SKM-1 (cell line): Measurements from ENCODE around the gene RDH13.
"Not testable (repeated sequence)": the region's sequence is repeated elsewhere in the genome, so short reads cannot be mapped to it uniquely, and the experiment has no call there.

ENCODE experiments used
- DNase-seq: peaks from one replicate; lab custom pipeline; 2025; ENCODE audit not compliant: unreplicated experiment; lab: John Stamatoyannopoulos, UW

RDH13 gene

GRCh38 chr19:55018633-55019032, 44.3 kb downstream of the RDH13 start:
- no peak for DNase-seq

GRCh38 chr19:55018216-55018615, 44.7 kb downstream of the RDH13 start:
- DNase-seq = no peak

GRCh38 chr19:55016017-55016416, 46.9 kb downstream of the RDH13 start:
- DNase-seq = no peak

- DNase-seq = no peak
Measured at GRCh38 chr19:55015126-55015525, 47.8 kb downstream of the RDH13 start.

GRCh38 chr19:55014714-55015113, 48.2 kb downstream of the RDH13 start:
- DNase-seq = no peak

- DNase-seq = no peak
Measured at GRCh38 chr19:55013596-55013995, 49.4 kb downstream of the RDH13 start.

- no peak for DNase-seq
Measured at GRCh38 chr19:55012306-55012705, 50.6 kb downstream of the RDH13 start.

GRCh38 chr19:55010561-55010960, 52.4 kb downstream of the RDH13 start:
- DNase-seq = not testable (repeated sequence)

GRCh38 chr19:55008781-55009180, 54.2 kb downstream of the RDH13 start:
- DNase-seq = not testable (repeated sequence)

GRCh38 chr19:55008189-55008588, 54.8 kb downstream of the RDH13 start:
- not testable (repeated sequence) for DNase-seq

- DNase-seq = not testable (repeated sequence)
Measured at GRCh38 chr19:55007537-55007936, 55.4 kb downstream of the RDH13 start.

- not testable (repeated sequence) for DNase-seq
Measured at GRCh38 chr19:55006795-55007194, 56.2 kb downstream of the RDH13 start.

GRCh38 chr19:55005684-55006488, 57.1 kb downstream of the RDH13 start:
- DNase-seq = peak; percentile 2

GRCh38 chr19:55000761-55001160, 62.2 kb downstream of the RDH13 start:
- DNase-seq = no peak

- not testable (repeated sequence) for DNase-seq
Measured at GRCh38 chr19:54998751-54999239, 64.2 kb downstream of the RDH13 start.

GRCh38 chr19:54995561-54995960, 67.4 kb downstream of the RDH13 start:
- DNase-seq = no peak
